Osteocyte (in vitro differentiated cells): ENCODE results near the gene LRRC40. TPM values are rescaled to one million over a fixed set of nuclear protein-coding genes. Genes with fewer than 3 reads are reported as not detected.

Source experiments
- DNase-seq: peaks from one replicate; pipeline ENCODE4 v3.0.0; 2021; ENCODE audit warnings: mixed read lengths; ENCODE audit not compliant: unreplicated experiment; ENCODE audit errors: extremely low spot score
- H3K27ac Mint-ChIP-seq: one replicate; pipeline ENCODE4 v1.8.0; 2021; ENCODE audit warnings: mild to moderate bottlenecking, mixed read lengths; ENCODE audit not compliant: unreplicated experiment
- H3K27me3 Mint-ChIP-seq: one replicate; pipeline ENCODE4 v1.8.0; 2021; ENCODE audit warnings: mixed read lengths; ENCODE audit not compliant: unreplicated experiment
- H3K36me3 Mint-ChIP-seq: one replicate; pipeline ENCODE4 v1.8.0; 2021; ENCODE audit warnings: mixed read lengths; ENCODE audit not compliant: unreplicated experiment
- H3K4me1 Mint-ChIP-seq: one replicate; pipeline ENCODE4 v1.8.0; 2021; ENCODE audit warnings: mixed read lengths; ENCODE audit not compliant: unreplicated experiment
- H3K4me3 Mint-ChIP-seq: one replicate; pipeline ENCODE4 v1.8.0; 2021; ENCODE audit warnings: mild to moderate bottlenecking, moderate library complexity, mixed read lengths; ENCODE audit not compliant: unreplicated experiment
- H3K9me3 Mint-ChIP-seq: one replicate; pipeline ENCODE4 v1.8.0; 2021; ENCODE audit warnings: mixed read lengths; ENCODE audit not compliant: unreplicated experiment
- total RNA-seq: library from RNA; stranded (reverse); gene quantifications from 2 replicates; pipeline ENCODE4 v1.2.1, GENCODE V29; 2021
- TF ChIP-seq, protein P1 (sequence below): fragments of 200-600 bp; sonication (generic); IDR thresholded peaks from 2 replicates; pipeline ENCODE4 v1.5.0; 2021; ENCODE audit warnings: antibody characterized with exemption, mild to moderate bottlenecking, moderate library complexity

The LRRC40 gene
- total RNA-seq, 1 donor from 2014 or later: 17.1 TPM

DNA sequence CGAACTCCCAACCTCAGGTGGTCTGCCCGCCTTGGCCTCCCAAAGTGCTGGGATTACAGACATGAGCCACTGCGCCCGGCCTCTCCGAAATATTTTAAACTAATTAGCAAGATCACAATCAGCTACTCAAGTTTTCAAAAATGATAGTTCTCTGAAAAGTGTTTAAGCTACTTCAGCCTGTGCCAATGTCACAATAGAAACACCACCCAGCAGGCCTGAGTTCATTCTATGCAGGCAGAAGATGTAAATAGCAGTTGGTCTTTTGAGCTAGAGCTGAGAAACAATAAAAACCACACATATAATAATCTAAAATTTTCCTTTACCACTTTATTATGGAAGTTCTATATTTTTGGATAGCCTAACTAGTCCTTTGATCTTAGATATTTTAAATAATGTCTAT lies 96.1 kb downstream of the LRRC40 start:
- Mint-ChIP-seq H3K27me3 (peaks cover 13% of the 10 kb centered on the region), H3K27ac (no peak overlapping the region), H3K4me1 (no peaks in the 10 kb centered on the region), H3K9me3 (no peaks in the 10 kb centered on the region), H3K4me3 (no peak overlapping the region), H3K36me3 (no peaks in the 10 kb centered on the region)
- no peak for DNase-seq
- TF ChIP-seq, protein P1, sequence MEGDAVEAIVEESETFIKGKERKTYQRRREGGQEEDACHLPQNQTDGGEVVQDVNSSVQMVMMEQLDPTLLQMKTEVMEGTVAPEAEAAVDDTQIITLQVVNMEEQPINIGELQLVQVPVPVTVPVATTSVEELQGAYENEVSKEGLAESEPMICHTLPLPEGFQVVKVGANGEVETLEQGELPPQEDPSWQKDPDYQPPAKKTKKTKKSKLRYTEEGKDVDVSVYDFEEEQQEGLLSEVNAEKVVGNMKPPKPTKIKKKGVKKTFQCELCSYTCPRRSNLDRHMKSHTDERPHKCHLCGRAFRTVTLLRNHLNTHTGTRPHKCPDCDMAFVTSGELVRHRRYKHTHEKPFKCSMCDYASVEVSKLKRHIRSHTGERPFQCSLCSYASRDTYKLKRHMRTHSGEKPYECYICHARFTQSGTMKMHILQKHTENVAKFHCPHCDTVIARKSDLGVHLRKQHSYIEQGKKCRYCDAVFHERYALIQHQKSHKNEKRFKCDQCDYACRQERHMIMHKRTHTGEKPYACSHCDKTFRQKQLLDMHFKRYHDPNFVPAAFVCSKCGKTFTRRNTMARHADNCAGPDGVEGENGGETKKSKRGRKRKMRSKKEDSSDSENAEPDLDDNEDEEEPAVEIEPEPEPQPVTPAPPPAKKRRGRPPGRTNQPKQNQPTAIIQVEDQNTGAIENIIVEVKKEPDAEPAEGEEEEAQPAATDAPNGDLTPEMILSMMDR: no peak

DNA sequence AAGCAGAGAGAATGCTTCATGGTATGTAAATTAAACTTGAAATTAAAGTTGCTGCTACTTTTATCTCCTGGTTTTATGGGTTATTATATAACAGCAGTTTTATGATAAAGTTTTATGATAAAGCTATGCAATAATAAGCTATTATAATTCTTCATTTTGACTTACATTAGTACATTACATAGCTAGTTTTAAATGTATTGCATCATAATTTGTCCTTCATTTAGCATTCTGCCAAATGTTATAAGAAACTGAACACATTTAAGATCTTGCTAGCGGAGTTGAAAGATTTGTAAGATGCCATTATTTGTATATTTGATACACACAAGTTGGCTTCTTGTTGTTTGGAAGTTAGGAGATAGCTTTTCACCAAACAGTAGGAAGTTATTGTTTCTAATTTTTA lies 101.6 kb downstream of the LRRC40 start:
- no peaks in the 10 kb centered on the region for H3K4me1 Mint-ChIP-seq
- no peak overlapping the region for H3K27ac Mint-ChIP-seq
- no peak overlapping the region for H3K4me3 Mint-ChIP-seq
- no peaks in the 10 kb centered on the region for H3K9me3 Mint-ChIP-seq
- DNase-seq: no peak
- no peaks in the 10 kb centered on the region for H3K36me3 Mint-ChIP-seq
- TF ChIP-seq, protein P1: no peak
- H3K27me3 Mint-ChIP-seq: peaks cover 7% of the 10 kb centered on the region

DNA sequence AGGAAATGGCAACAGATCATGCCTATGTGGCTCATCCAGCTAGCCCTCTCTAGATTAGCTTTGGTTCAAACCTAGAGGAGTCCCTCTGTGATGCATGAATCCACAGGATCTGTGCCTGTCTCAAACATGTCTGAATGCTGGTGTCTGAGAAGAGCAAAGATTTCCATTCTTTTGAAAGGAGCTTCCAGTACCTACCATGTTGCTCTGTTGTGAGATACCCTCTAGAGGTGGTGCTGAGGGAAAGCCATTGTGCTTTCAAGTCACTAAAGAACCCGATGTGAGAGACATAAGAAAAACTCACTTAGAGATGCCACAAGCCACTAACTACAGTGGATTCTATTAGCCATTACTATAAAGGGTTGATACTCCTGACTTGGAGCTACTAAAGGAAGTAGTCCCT lies 103.6 kb downstream of the LRRC40 start:
- Mint-ChIP-seq H3K27ac (no peak overlapping the region), H3K9me3 (no peaks in the 10 kb centered on the region), H3K27me3 (peaks cover 7% of the 10 kb centered on the region), H3K4me3 (no peak overlapping the region), H3K36me3 (no peaks in the 10 kb centered on the region), H3K4me1 (no peaks in the 10 kb centered on the region)
- no peak for DNase-seq
- TF ChIP-seq, protein P1: no peak

GRCh38 chr1:70101231-70101630 lies 104.1 kb downstream of the LRRC40 start:
- no peak for DNase-seq
- Mint-ChIP-seq H3K4me1 (no peaks in the 10 kb centered on the region), H3K27me3 (peaks cover 3% of the 10 kb centered on the region), H3K36me3 (no peaks in the 10 kb centered on the region), H3K27ac (no peak overlapping the region), H3K9me3 (no peaks in the 10 kb centered on the region), H3K4me3 (no peak overlapping the region)
- TF ChIP-seq, protein P1: no peak

Other genes starting within 250 kb of the LRRC40 start
- gene SRSF11, start 15.8 kb upstream of the LRRC40 start, total RNA-seq: 209 and 214 TPM in 2 replicates
- 27.4 and 29.3 TPM in 2 replicates for gene ANKRD13C, start 149.1 kb upstream of the LRRC40 start, total RNA-seq
- 8.3 and 9.7 TPM in 2 replicates for gene CTH, start 205.7 kb upstream of the LRRC40 start, total RNA-seq